Transverse colon (tissue), 4 donors: Measurements from ENCODE around the gene SCN1A. TPM values are rescaled to one million over a fixed set of nuclear protein-coding genes. Genes with fewer than 3 reads are reported as not detected.

Source experiments
- DNase-seq: peaks from one replicate; pipeline ENCODE4 v3.0.0-alpha.2; 2019
- H3K27ac ChIP-seq, 4 donors: fragments of 200-600 bp; sonication (generic); 2 replicates each; pipeline ENCODE4 v1.5.1; 2016 to 2018; ENCODE audit warnings: inconsistent platforms in 4 of 4
- H3K27me3 ChIP-seq: fragments of 200-600 bp; sonication (generic); 2 replicates; pipeline ENCODE4 v1.5.1; 2017; ENCODE audit warnings: inconsistent platforms
- H3K36me3 ChIP-seq, 4 donors: fragments of 200-600 bp; sonication (generic); 2 replicates each; pipeline ENCODE4 v1.5.1; 2017 to 2019; ENCODE audit warnings: inconsistent platforms in 4 of 4
- H3K4me1 ChIP-seq, 4 donors: fragments of 200-600 bp; sonication (generic); 2 replicates each; pipeline ENCODE4 v1.5.1; 2017 to 2020; ENCODE audit warnings: inconsistent platforms in 4 of 4
- H3K4me3 ChIP-seq, 4 donors: fragments of 200-600 bp; sonication (generic); 1 replicate in 1 of 4; 2 replicates in 3 of 4; pipeline versions ENCODE4 v1.5.1 to v1.6.1; 2017 to 2019; ENCODE audit warnings: inconsistent platforms in 4 of 4
- H3K9me3 ChIP-seq, 2 donors: fragments of 200-600 bp; sonication (generic); 2 replicates each; pipeline ENCODE4 v1.5.1; 2017 to 2019; ENCODE audit warnings: inconsistent platforms in 2 of 2
- CTCF ChIP-seq, 5 experiments: fragments of 200-600 bp in 3 of 5; fragments of 450-650 bp in 2 of 5; sonication (generic) in 3 of 5; IDR thresholded peaks; 1 replicate in 2 of 5; 2 replicates in 3 of 5; pipeline ENCODE4 v1.5.1; 2016 to 2017; ENCODE audit warnings: antibody characterized with exemption in 5 of 5, inconsistent platforms in 3 of 5, mild to moderate bottlenecking in 2 of 5, moderate library complexity in 1 of 5
- EP300 ChIP-seq: sonication (generic); formaldehyde crosslinking; IDR thresholded peaks from one replicate; pipeline ENCODE4 v1.6.1; 2017; ENCODE audit warnings: antibody characterized with exemption, low read depth
- POLR2A ChIP-seq: fragments of 450-650 bp; IDR thresholded peaks from one replicate; pipeline ENCODE4 v1.6.1; 2016; ENCODE audit warnings: antibody characterized with exemption, mild to moderate bottlenecking, moderate library complexity
- POLR2AphosphoS5 ChIP-seq, 3 donors: sonication (generic); formaldehyde crosslinking; IDR thresholded peaks; one replicate each; pipeline ENCODE4 v1.6.1; 2016; ENCODE audit warnings: antibody characterized with exemption in 3 of 3
- WGBS, 2 donors: methylation state at CpG; one replicate each; pipeline ENCODE4 v1.1.5; 2018; ENCODE audit warnings: low coverage in 1 of 2; 5-methylcytosine and 5-hydroxymethylcytosine counted together
- in situ Hi-C, 4 donors: fragments of 200-750 bp; cut with MboI; loops; one replicate each; pipeline versions ENCODE4 v1.15.0 to v1.15.1; 2017; ENCODE audit warnings: low sequenced_read_pairs in 3 of 4, low pct_ligation_motif_present in 1 of 4, low pct_unique_long_range_greater_than_20kb in 1 of 4
- intact Hi-C: fragments of 100-400 bp; cut with DNase I; formaldehyde crosslinking; loops from one replicate; pipeline ENCODE4 v1.15.1; 2023; ENCODE audit warnings: low total_unique reads
- total RNA-seq, 4 donors: library from RNA; depleted of rRNA; stranded (reverse); fragments of >200 nt; gene quantifications; one replicate each; pipeline ENCODE4 v1.1.0, GENCODE V29; 2016

Gene SCN1A
- total RNA-seq, 4 donors from 2014 or later = not detected

- no peak overlapping the region for H3K4me3 ChIP-seq
- 43 to 61% methylated on average over 2 of the region's 2 CpGs for WGBS, 2 donors
- intact Hi-C loops = no loop called here
- DNase-seq = no peak
- no peak overlapping the region for H3K27ac ChIP-seq
- no peaks in the 10 kb centered on the region for H3K36me3 ChIP-seq
- H3K9me3 ChIP-seq = no peaks in the 10 kb centered on the region
- no peaks in the 10 kb centered on the region for H3K4me1 ChIP-seq
- H3K27me3 ChIP-seq = no peaks in the 10 kb centered on the region
- in situ Hi-C loops = no loop called here
- no peak for TF ChIP-seq POLR2A
- no peak for TF ChIP-seq CTCF (IDR thresholded peaks at IDR 0.05)
- no peak for TF ChIP-seq POLR2AphosphoS5 (IDR thresholded peaks at IDR 0.05)
- TF ChIP-seq EP300 = no peak
These were observed 39.6 kb upstream of the SCN1A start for GRCh38 chr2:166167449-166167848.

- intact Hi-C loops = no loop called here
- Histone ChIP-seq H3K9me3 (no peaks in the 10 kb centered on the region), H3K27me3 (no peaks in the 10 kb centered on the region), H3K4me1 (no peaks in the 10 kb centered on the region), H3K4me3 (no peak overlapping the region), H3K36me3 (no peaks in the 10 kb centered on the region), H3K27ac (no peak overlapping the region)
- in situ Hi-C loops = no loop called here
- WGBS, 2 donors = 36 to 40% methylated on average over 2 of the region's 2 CpGs
- TF ChIP-seq CTCF (IDR thresholded peaks at IDR 0.05) = no peak
- no peak for TF ChIP-seq EP300
- TF ChIP-seq POLR2A = no peak
- no peak for TF ChIP-seq POLR2AphosphoS5 (IDR thresholded peaks at IDR 0.05)
- DNase-seq = no peak
These were observed 36.0 kb upstream of the SCN1A start for GRCh38 chr2:166163775-166164174.

GRCh38 chr2:166158546-166158945 is 30.7 kb upstream of the SCN1A start:
- Histone ChIP-seq H3K27ac (no peak overlapping the region), H3K4me3 (no peak overlapping the region), H3K27me3 (no peaks in the 10 kb centered on the region), H3K4me1 (no peaks in the 10 kb centered on the region), H3K36me3 (no peaks in the 10 kb centered on the region), H3K9me3 (no peaks in the 10 kb centered on the region)
- intact Hi-C loops = no loop called here
- in situ Hi-C loops = no loop called here
- TF ChIP-seq POLR2AphosphoS5 (IDR thresholded peaks at IDR 0.05) (no peak), EP300 (no peak), POLR2A (no peak), CTCF (IDR thresholded peaks at IDR 0.05) (no peak)
- DNase-seq = no peak
- 67 to 71% methylated on average over 1 to 2 of the region's 2 CpGs for WGBS, 2 donors

GRCh38 chr2:166157578-166157977 is 29.8 kb upstream of the SCN1A start:
- no peak overlapping the region for H3K27ac ChIP-seq
- in situ Hi-C loops = no loop called here
- no peaks in the 10 kb centered on the region for H3K36me3 ChIP-seq
- TF ChIP-seq POLR2A (no peak), POLR2AphosphoS5 (IDR thresholded peaks at IDR 0.05) (no peak), CTCF (IDR thresholded peaks at IDR 0.05) (no peak), EP300 (no peak)
- no peaks in the 10 kb centered on the region for H3K4me1 ChIP-seq
- H3K4me3 ChIP-seq = no peak overlapping the region
- DNase-seq = no peak
- intact Hi-C loops = no loop called here
- no peaks in the 10 kb centered on the region for H3K9me3 ChIP-seq
- H3K27me3 ChIP-seq = no peaks in the 10 kb centered on the region
- WGBS, 2 donors = 40 to 47% methylated on average over 2 of the region's 2 CpGs
